K562 (cell line): ENCODE measurements around the gene UBA52. TPM values are rescaled to one million over a fixed set of nuclear protein-coding genes. Genes with fewer than 3 reads are reported as not detected.
A peak's percentile ranks its signal among the peaks of the same experiment; 100 is the strongest.

Experiments
- BCOR ChIP-seq: fragments of 450-650 bp; IDR thresholded peaks from 2 replicates; pipeline ENCODE4 v1.6.1; 2016
- CBX3 ChIP-seq, 2 experiments: IDR thresholded peaks; 1 replicate in 1 of 2; 2 replicates in 1 of 2; pipeline ENCODE4 v1.6.1; 2012; ENCODE audit warnings: inconsistent platforms in 2 of 2, low read length in 2 of 2, borderline replicate concordance in 1 of 2, control low read depth in 1 of 2
- GATAD2B ChIP-seq: fragments of 450-650 bp; IDR thresholded peaks from 2 replicates; pipeline ENCODE4 v1.6.1; 2017; ENCODE audit warnings: mild to moderate bottlenecking, borderline replicate concordance
- KLF1 ChIP-seq: fragments of 450-650 bp; IDR thresholded peaks from 2 replicates; pipeline ENCODE4 v1.6.1; 2016; ENCODE audit warnings: missing genetic modification characterization, missing compliant biosample characterization
- MBD2 ChIP-seq: sonication (generic); IDR thresholded peaks from 2 replicates; pipeline ENCODE4 v1.6.1; 2016; ENCODE audit warnings: low read depth, borderline replicate concordance
- MYBL2 ChIP-seq, 2 experiments: fragments of 450-650 bp in 1 of 2; sonication (generic) in 1 of 2; formaldehyde crosslinking in 1 of 2; IDR thresholded peaks; 2 replicates each; pipeline versions ENCODE4 v1.6.1 to v1.8.1; 2017 to 2022; ENCODE audit warnings: borderline replicate concordance in 1 of 2, inconsistent platforms in 1 of 2, low read depth in 1 of 2, mild to moderate bottlenecking in 1 of 2, missing genetic modification reagents in 1 of 2, moderate library complexity in 1 of 2
- PHF8 ChIP-seq: fragments of 200-600 bp; sonication (generic); IDR thresholded peaks from 2 replicates; pipeline ENCODE4 v1.6.1; 2012; ENCODE audit warnings: mixed run types, mild to moderate bottlenecking, inconsistent platforms, low read length, moderate library complexity, borderline replicate concordance
- PML ChIP-seq: IDR thresholded peaks from 2 replicates; pipeline ENCODE4 v1.6.1; 2012; ENCODE audit warnings: low read length, inconsistent platforms
- POLR2AphosphoS5 ChIP-seq: IDR thresholded peaks from 2 replicates; pipeline ENCODE4 v1.6.1; 2011; ENCODE audit warnings: mild to moderate bottlenecking, low read depth, low read length, moderate library complexity; ENCODE audit not compliant: control insufficient read depth, insufficient read depth
- PTBP1 ChIP-seq: fragments of 200-400 bp; formaldehyde crosslinking; IDR thresholded peaks from 2 replicates; pipeline ENCODE4 v1.6.1; 2017; ENCODE audit warnings: low read depth, low read length
- RB1 ChIP-seq: fragments of 450-650 bp; IDR thresholded peaks from 2 replicates; pipeline ENCODE4 v1.6.1; 2017; ENCODE audit warnings: low read depth, mild to moderate bottlenecking
- ZNF436 ChIP-seq: fragments of 250-450, 450-650 bp; sonication (Bioruptor Pico); formaldehyde crosslinking; IDR thresholded peaks from 2 replicates; pipeline ENCODE4 v1.7.0; 2020; ENCODE audit warnings: mild to moderate bottlenecking
- polyA plus RNA-seq, 8 experiments: library from polyadenylated mRNA; depleted of rRNA in 4 of 8; stranded (reverse) in 5 of 8; unstranded in 3 of 8; fragments of >200 nt; fragmentation: Nextera tagmentation in 2 of 8; fragmentation: Illumina TruSeq in 1 of 8; extraction: Ambion mirVana in 2 of 8; extraction: Trizol in 1 of 8; gene quantifications; 2 replicates each; pipeline versions ENCODE4 v1.2.1 to v1.2.3, GENCODE V29; 2011 to 2014; ENCODE audit warnings: inconsistent platforms in 1 of 8, missing spikeins in 1 of 8
- total RNA-seq, 7 experiments: library from RNA; depleted of rRNA in 6 of 7; stranded (reverse); fragments of >200 nt in 6 of 7; fragmentation: Illumina TruSeq in 2 of 7; extraction: Trizol in 2 of 7; gene quantifications; 2 replicates each; pipeline versions ENCODE4 v1.2.1 to v1.2.3, GENCODE V29; 2011 to 2021; ENCODE audit warnings: low replicate concordance in 1 of 7
- TF ChIP-seq, protein P1 (sequence below), 2 experiments: fragments of 450-650 bp; IDR thresholded peaks; 2 replicates each; pipeline ENCODE4 v1.6.1; 2018; ENCODE audit warnings: mild to moderate bottlenecking in 2 of 2, low read depth in 1 of 2; ENCODE audit not compliant: partially characterized antibody in 2 of 2
- TF ChIP-seq, protein P2 (sequence below): fragments of 250-450 bp; sonication (Bioruptor Pico); IDR thresholded peaks from 2 replicates; pipeline ENCODE4 v1.8.0; 2022; ENCODE audit warnings: moderate library complexity, mild to moderate bottlenecking, inconsistent platforms
- TF ChIP-seq, protein P3 (sequence below): IDR thresholded peaks from 2 replicates; pipeline ENCODE4 v1.6.1; 2016; ENCODE audit warnings: missing genetic modification characterization, missing compliant biosample characterization
- TF ChIP-seq, protein P4 (sequence below), 2 experiments: fragments of 150-350 bp in 1 of 2; IDR thresholded peaks; 2 replicates each; pipeline ENCODE4 v1.6.1; 2012 to 2016; ENCODE audit warnings: low read depth in 2 of 2, low read length in 2 of 2, mild to moderate bottlenecking in 1 of 2, moderate library complexity in 1 of 2

UBA52 gene
- total and polyA plus RNA-seq, 9 of the 15 experiments (the other 6 are each of a cell fraction or from before 2014, with no cell fraction given) = 1,110 to 2,751 (median 1,733) TPM

DNA sequence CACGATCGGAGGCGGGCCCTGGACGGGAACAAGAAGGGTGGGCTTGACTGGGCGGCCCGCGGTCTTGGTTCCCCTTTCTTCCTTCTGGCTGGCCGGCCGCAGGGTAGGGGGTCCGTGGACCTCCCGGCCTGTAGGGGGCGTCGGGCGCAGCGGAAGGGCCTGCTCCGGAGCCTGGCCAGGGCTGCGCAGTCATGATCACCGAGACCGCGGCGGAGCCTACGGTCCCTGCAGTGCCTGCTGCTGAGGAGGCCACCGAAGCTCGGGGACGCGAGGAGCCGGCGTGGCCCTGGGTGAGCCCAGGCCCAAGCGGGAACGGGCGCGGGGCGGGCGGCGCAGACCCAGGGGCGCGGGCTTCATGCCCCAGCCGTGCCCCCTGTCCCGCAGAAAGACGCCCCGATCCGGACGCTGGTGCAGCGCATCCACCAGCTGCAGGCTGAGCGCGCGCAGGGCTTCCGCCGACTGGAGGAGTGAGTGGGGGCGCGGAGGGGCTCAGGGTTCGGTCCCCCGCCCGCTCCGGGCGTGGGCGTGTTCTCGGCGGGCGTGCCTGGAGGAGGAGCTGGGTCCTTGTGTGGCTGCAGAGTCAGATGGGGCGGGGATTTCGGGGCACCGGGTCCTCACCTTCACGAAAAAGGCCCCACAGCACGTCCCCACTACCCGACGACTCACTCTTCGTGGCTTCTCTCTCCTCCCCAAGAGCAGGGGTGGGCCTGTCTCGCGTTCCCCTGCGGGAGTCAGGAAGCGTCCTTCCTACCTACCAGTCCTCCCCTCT lies 17.1 kb downstream of the UBA52 start, which contains the start of gene REX1BD (continued):
- TF ChIP-seq, protein P1, sequence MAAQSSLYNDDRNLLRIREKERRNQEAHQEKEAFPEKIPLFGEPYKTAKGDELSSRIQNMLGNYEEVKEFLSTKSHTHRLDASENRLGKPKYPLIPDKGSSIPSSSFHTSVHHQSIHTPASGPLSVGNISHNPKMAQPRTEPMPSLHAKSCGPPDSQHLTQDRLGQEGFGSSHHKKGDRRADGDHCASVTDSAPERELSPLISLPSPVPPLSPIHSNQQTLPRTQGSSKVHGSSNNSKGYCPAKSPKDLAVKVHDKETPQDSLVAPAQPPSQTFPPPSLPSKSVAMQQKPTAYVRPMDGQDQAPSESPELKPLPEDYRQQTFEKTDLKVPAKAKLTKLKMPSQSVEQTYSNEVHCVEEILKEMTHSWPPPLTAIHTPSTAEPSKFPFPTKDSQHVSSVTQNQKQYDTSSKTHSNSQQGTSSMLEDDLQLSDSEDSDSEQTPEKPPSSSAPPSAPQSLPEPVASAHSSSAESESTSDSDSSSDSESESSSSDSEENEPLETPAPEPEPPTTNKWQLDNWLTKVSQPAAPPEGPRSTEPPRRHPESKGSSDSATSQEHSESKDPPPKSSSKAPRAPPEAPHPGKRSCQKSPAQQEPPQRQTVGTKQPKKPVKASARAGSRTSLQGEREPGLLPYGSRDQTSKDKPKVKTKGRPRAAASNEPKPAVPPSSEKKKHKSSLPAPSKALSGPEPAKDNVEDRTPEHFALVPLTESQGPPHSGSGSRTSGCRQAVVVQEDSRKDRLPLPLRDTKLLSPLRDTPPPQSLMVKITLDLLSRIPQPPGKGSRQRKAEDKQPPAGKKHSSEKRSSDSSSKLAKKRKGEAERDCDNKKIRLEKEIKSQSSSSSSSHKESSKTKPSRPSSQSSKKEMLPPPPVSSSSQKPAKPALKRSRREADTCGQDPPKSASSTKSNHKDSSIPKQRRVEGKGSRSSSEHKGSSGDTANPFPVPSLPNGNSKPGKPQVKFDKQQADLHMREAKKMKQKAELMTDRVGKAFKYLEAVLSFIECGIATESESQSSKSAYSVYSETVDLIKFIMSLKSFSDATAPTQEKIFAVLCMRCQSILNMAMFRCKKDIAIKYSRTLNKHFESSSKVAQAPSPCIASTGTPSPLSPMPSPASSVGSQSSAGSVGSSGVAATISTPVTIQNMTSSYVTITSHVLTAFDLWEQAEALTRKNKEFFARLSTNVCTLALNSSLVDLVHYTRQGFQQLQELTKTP (IDR thresholded peaks at IDR 0.05; ENCODE audit: low read depth in 1 of 2, partially characterized antibody in 2 of 2) = peak in 1 of 2 experiments; percentile 68
- TF ChIP-seq GATAD2B (no peak; the same call in 1 of the 2 replicates), ZNF436 (0 out of 2 replicates have a peak, but pooled peaks have one; percentile 11), PTBP1 (peak; percentile 91), RB1 (peak; percentile 93), PHF8 (peak; percentile 89), BCOR (peak; percentile 81), MBD2 (peak; percentile 23; the same call in 1 of the 2 replicates), POLR2AphosphoS5 (no peak; the same call in 1 of the 2 replicates), CBX3 (IDR thresholded peaks at IDR 0.05; ENCODE audit: borderline replicate concordance in 1 of 2, low read length in 2 of 2) (peak in 1 of 2 experiments; percentile 85; a peak in 1 of 3 replicates), PML (peak; percentile 63), MYBL2 (IDR thresholded peaks at IDR 0.05; ENCODE audit: low read depth) (no peak), MYBL2 (CRISPR knock-in tag; IDR thresholded peaks at IDR 0.05; ENCODE audit: borderline replicate concordance) (no peak), KLF1 (tag) (peak; percentile 62; the same call in 1 of the 2 replicates)
- TF ChIP-seq, protein P2, sequence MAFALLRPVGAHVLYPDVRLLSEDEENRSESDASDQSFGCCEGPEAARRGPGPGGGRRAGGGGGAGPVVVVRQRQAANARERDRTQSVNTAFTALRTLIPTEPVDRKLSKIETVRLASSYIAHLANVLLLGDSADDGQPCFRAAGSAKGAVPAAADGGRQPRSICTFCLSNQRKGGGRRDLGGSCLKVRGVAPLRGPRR = no peak
- TF ChIP-seq, protein P3, sequence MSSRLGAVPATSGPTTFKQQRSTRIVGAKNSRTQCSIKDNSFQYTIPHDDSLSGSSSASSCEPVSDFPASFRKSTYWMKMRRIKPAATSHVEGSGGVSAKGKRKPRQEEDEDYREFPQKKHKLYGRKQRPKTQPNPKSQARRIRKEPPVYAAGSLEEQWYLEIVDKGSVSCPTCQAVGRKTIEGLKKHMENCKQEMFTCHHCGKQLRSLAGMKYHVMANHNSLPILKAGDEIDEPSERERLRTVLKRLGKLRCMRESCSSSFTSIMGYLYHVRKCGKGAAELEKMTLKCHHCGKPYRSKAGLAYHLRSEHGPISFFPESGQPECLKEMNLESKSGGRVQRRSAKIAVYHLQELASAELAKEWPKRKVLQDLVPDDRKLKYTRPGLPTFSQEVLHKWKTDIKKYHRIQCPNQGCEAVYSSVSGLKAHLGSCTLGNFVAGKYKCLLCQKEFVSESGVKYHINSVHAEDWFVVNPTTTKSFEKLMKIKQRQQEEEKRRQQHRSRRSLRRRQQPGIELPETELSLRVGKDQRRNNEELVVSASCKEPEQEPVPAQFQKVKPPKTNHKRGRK (tag) = no peak
- TF ChIP-seq, protein P4, sequence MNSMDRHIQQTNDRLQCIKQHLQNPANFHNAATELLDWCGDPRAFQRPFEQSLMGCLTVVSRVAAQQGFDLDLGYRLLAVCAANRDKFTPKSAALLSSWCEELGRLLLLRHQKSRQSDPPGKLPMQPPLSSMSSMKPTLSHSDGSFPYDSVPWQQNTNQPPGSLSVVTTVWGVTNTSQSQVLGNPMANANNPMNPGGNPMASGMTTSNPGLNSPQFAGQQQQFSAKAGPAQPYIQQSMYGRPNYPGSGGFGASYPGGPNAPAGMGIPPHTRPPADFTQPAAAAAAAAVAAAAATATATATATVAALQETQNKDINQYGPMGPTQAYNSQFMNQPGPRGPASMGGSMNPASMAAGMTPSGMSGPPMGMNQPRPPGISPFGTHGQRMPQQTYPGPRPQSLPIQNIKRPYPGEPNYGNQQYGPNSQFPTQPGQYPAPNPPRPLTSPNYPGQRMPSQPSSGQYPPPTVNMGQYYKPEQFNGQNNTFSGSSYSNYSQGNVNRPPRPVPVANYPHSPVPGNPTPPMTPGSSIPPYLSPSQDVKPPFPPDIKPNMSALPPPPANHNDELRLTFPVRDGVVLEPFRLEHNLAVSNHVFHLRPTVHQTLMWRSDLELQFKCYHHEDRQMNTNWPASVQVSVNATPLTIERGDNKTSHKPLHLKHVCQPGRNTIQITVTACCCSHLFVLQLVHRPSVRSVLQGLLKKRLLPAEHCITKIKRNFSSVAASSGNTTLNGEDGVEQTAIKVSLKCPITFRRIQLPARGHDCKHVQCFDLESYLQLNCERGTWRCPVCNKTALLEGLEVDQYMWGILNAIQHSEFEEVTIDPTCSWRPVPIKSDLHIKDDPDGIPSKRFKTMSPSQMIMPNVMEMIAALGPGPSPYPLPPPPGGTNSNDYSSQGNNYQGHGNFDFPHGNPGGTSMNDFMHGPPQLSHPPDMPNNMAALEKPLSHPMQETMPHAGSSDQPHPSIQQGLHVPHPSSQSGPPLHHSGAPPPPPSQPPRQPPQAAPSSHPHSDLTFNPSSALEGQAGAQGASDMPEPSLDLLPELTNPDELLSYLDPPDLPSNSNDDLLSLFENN (IDR thresholded peaks at IDR 0.05; ENCODE audit: low read depth in 2 of 2, low read length in 2 of 2) = peak in 1 of 2 experiments; percentile 39; a peak in 1 of 4 replicates
